ENCODE results near the gene RNF114. TPM values are rescaled to one million over a fixed set of nuclear protein-coding genes. Genes with fewer than 3 reads are reported as not detected.

Gene RNF114
- polyA plus RNA-seq, 1 donor (not counting 4 experiments of a cell fraction or from before 2014, with no cell fraction given), result 58.4 TPM

- Histone ChIP-seq H3K9me3 (ENCODE audit: control insufficient read depth, low read depth, low read length) (no peaks in the 10 kb centered on the region), H3K4me2 (ENCODE audit: control insufficient read depth, extremely low read depth, insufficient read depth, low read depth, low read length) (no peak overlapping the region), H4K20me1 (ENCODE audit: control insufficient read depth, extremely low read depth, insufficient read depth, low read length) (no peaks in the 10 kb centered on the region), H3K9me1 (ENCODE audit: control insufficient read depth, extremely low read depth, insufficient read depth, low read length) (no peaks in the 10 kb centered on the region), H3K9ac (ENCODE audit: control insufficient read depth, extremely low read depth, insufficient read depth, low read length) (no peak overlapping the region), H3K79me2 (ENCODE audit: control insufficient read depth, insufficient read depth, low read length) (no peaks in the 10 kb centered on the region), H3K27ac (ENCODE audit: control insufficient read depth, insufficient read depth, low read length) (no peak overlapping the region), H2AFZ (ENCODE audit: control insufficient read depth, low read length) (no peak overlapping the region), H3K27me3 (ENCODE audit: control insufficient read depth, extremely low read depth, insufficient read depth, low read length) (no peaks in the 10 kb centered on the region), H3K4me3 (ENCODE audit: control insufficient read depth in 2 of 3, extremely low read depth in 1 of 3, insufficient read depth in 2 of 3, low read depth in 1 of 3, low read length in 3 of 3) (no peak overlapping the region), H3K4me1 (ENCODE audit: control insufficient read depth, extremely low read depth, insufficient read depth, low read length) (peaks cover 11% of the 10 kb centered on the region), H3K36me3 (ENCODE audit: control insufficient read depth in 2 of 2, extremely low read depth in 1 of 2, insufficient read depth in 2 of 2, low read length in 2 of 2) (peaks cover 0 to 1% of the 10 kb centered on the region in 2 experiments)
- no peak for FAIRE-seq
- DNase-seq (ENCODE audit: low read depth, low spot score), result no peak
- TF ChIP-seq EZH2 (IDR thresholded peaks at IDR 0.05; ENCODE audit: low read length) (no peak), CTCF (optimal IDR thresholded peaks at IDR 0.05 in 1 of 3, IDR thresholded peaks at IDR 0.05 in 1 of 3, conservative IDR thresholded peaks at IDR 0.05 in 1 of 3; ENCODE audit: extremely low read depth in 1 of 3, insufficient read depth in 2 of 3, low read length in 3 of 3) (peak; percentile 67 to 72 (median 68))
- dilution Hi-C loops (cut with MboI; ENCODE audit: extremely low pct_ligation_motif_present, low sequenced_read_pairs), result no loop called here
These were observed 29.0 kb downstream of the RNF114 start for GRCh38 chr20:49964964-49965780.

- Histone ChIP-seq H3K9me3 (ENCODE audit: control insufficient read depth, low read depth, low read length) (no peaks in the 10 kb centered on the region), H3K4me3 (ENCODE audit: control insufficient read depth in 2 of 3, extremely low read depth in 1 of 3, insufficient read depth in 2 of 3, low read depth in 1 of 3, low read length in 3 of 3) (no peak overlapping the region), H3K4me1 (ENCODE audit: control insufficient read depth, extremely low read depth, insufficient read depth, low read length) (peaks cover 15% of the 10 kb centered on the region), H3K4me2 (ENCODE audit: control insufficient read depth, extremely low read depth, insufficient read depth, low read depth, low read length) (no peak overlapping the region), H3K36me3 (ENCODE audit: control insufficient read depth in 2 of 2, extremely low read depth in 1 of 2, insufficient read depth in 2 of 2, low read length in 2 of 2) (peaks cover 0 to 1% of the 10 kb centered on the region in 2 experiments), H4K20me1 (ENCODE audit: control insufficient read depth, extremely low read depth, insufficient read depth, low read length) (no peaks in the 10 kb centered on the region), H3K27ac (ENCODE audit: control insufficient read depth, insufficient read depth, low read length) (no peak overlapping the region), H3K9me1 (ENCODE audit: control insufficient read depth, extremely low read depth, insufficient read depth, low read length) (no peaks in the 10 kb centered on the region), H3K79me2 (ENCODE audit: control insufficient read depth, insufficient read depth, low read length) (no peaks in the 10 kb centered on the region), H3K27me3 (ENCODE audit: control insufficient read depth, extremely low read depth, insufficient read depth, low read length) (no peaks in the 10 kb centered on the region), H3K9ac (ENCODE audit: control insufficient read depth, extremely low read depth, insufficient read depth, low read length) (no peak overlapping the region), H2AFZ (ENCODE audit: control insufficient read depth, low read length) (no peak overlapping the region)
- FAIRE-seq (no peak), DNase-seq (ENCODE audit: low read depth, low spot score) (no peak)
- no peak for TF ChIP-seq EZH2 (IDR thresholded peaks at IDR 0.05; ENCODE audit: low read length)
- dilution Hi-C loops (cut with MboI; ENCODE audit: extremely low pct_ligation_motif_present, low sequenced_read_pairs), result no loop called here
These were observed 29.6 kb downstream of the RNF114 start for GRCh38 chr20:49965781-49966305.
